Stimulated activated memory B cell treated with anti-CD40 and anti-IgM and Interleukin-4, amounts not matched to agents 10 μg/mL and 1 μg/mL and 100 μg/mL, for 72 hours (primary cell): ENCODE measurements around the gene ANKRD34A.
A peak's percentile ranks its signal among the peaks of the same experiment; 100 is the strongest.

Experiments
- ATAC-seq: fragments of 150-1000 bp; cut with Tn5 transposase; 2 replicates; pipeline ENCODE4 v1.10.0; 2021
- H3K27ac Mint-ChIP-seq: one replicate; pipeline ENCODE4 v1.8.0; 2022; ENCODE audit warnings: mild to moderate bottlenecking, mixed read lengths
- H3K27me3 Mint-ChIP-seq: one replicate; pipeline ENCODE4 v1.8.0; 2022; ENCODE audit warnings: mixed read lengths
- H3K36me3 Mint-ChIP-seq: one replicate; pipeline ENCODE4 v1.8.0; 2022; ENCODE audit warnings: mixed read lengths
- H3K4me1 Mint-ChIP-seq: one replicate; pipeline ENCODE4 v1.8.0; 2022; ENCODE audit warnings: mixed read lengths
- H3K4me3 Mint-ChIP-seq: one replicate; pipeline ENCODE4 v1.8.0; 2022; ENCODE audit warnings: mild to moderate bottlenecking, moderate library complexity, mixed read lengths
- H3K9me3 Mint-ChIP-seq: one replicate; pipeline ENCODE4 v1.8.0; 2022; ENCODE audit warnings: mixed read lengths

The ANKRD34A gene

GRCh38 chr1:145994391-145995120, 30.2 kb upstream of the ANKRD34A start:
- Mint-ChIP-seq H3K4me3 (peak overlapping the region; percentile 90), H3K27me3 (no peaks in the 10 kb centered on the region), H3K36me3 (peaks cover 35% of the 10 kb centered on the region), H3K9me3 (no peaks in the 10 kb centered on the region), H3K27ac (peak overlapping the region; percentile 96), H3K4me1 (peaks cover 75% of the 10 kb centered on the region)
- ATAC-seq: no peak

GRCh38 chr1:145993618-145994390, 29.4 kb upstream of the ANKRD34A start:
- H3K4me3 Mint-ChIP-seq: peak overlapping the region; percentile 90
- peak overlapping the region; percentile 96 for H3K27ac Mint-ChIP-seq
- ATAC-seq: no peak
- peaks cover 35% of the 10 kb centered on the region for H3K36me3 Mint-ChIP-seq
- no peaks in the 10 kb centered on the region for H3K9me3 Mint-ChIP-seq
- peaks cover 71% of the 10 kb centered on the region for H3K4me1 Mint-ChIP-seq
- H3K27me3 Mint-ChIP-seq: no peaks in the 10 kb centered on the region

GRCh38 chr1:145992958-145993617, 28.7 kb upstream of the ANKRD34A start:
- peak overlapping the region; percentile 90 for H3K4me3 Mint-ChIP-seq
- H3K27ac Mint-ChIP-seq: peak overlapping the region; percentile 96
- no peaks in the 10 kb centered on the region for H3K9me3 Mint-ChIP-seq
- peaks cover 35% of the 10 kb centered on the region for H3K36me3 Mint-ChIP-seq
- H3K27me3 Mint-ChIP-seq: no peaks in the 10 kb centered on the region
- peaks cover 71% of the 10 kb centered on the region for H3K4me1 Mint-ChIP-seq
- ATAC-seq: no peak

- Mint-ChIP-seq H3K4me1 (peaks cover 71% of the 10 kb centered on the region), H3K4me3 (peak overlapping the region; percentile 49), H3K36me3 (peaks cover 35% of the 10 kb centered on the region), H3K27me3 (no peaks in the 10 kb centered on the region), H3K27ac (peak overlapping the region; percentile 67), H3K9me3 (no peaks in the 10 kb centered on the region)
- no peak for ATAC-seq
These were observed 28.1 kb upstream of the ANKRD34A start for GRCh38 chr1:145992502-145992936.

- no peak for ATAC-seq
These were observed 27.5 kb upstream of the ANKRD34A start for GRCh38 chr1:145991735-145992412.

GRCh38 chr1:145990249-145990855, 26.0 kb upstream of the ANKRD34A start:
- Mint-ChIP-seq H3K4me1 (peaks cover 73% of the 10 kb centered on the region), H3K36me3 (peaks cover 32% of the 10 kb centered on the region), H3K9me3 (no peaks in the 10 kb centered on the region), H3K4me3 (no peak overlapping the region), H3K27me3 (no peaks in the 10 kb centered on the region), H3K27ac (peak overlapping the region; percentile 67)
- no peak for ATAC-seq

More at GRCh38 chr1:145991735-145992412, 27.5 kb upstream of the ANKRD34A start:
- Mint-ChIP-seq H3K27me3 (no peaks in the 10 kb centered on the region), H3K4me3 (peak overlapping the region; percentile 39), H3K36me3 (peaks cover 35% of the 10 kb centered on the region), H3K27ac (peak overlapping the region; percentile 67), H3K4me1 (peaks cover 67% of the 10 kb centered on the region), H3K9me3 (no peaks in the 10 kb centered on the region)

- H3K27ac Mint-ChIP-seq: no peak overlapping the region
- ATAC-seq: no peak
- H3K4me3 Mint-ChIP-seq: no peak overlapping the region
These were observed 24.4 kb upstream of the ANKRD34A start for GRCh38 chr1:145988773-145989172.

GRCh38 chr1:145987926-145988325, 23.6 kb upstream of the ANKRD34A start:
- Mint-ChIP-seq H3K9me3 (no peaks in the 10 kb centered on the region), H3K4me3 (no peak overlapping the region), H3K27me3 (no peaks in the 10 kb centered on the region), H3K36me3 (peaks cover 8% of the 10 kb centered on the region), H3K27ac (no peak overlapping the region), H3K4me1 (peaks cover 53% of the 10 kb centered on the region)
- ATAC-seq: no peak

More at GRCh38 chr1:145988773-145989172, 24.4 kb upstream of the ANKRD34A start:
- Mint-ChIP-seq H3K27me3 (no peaks in the 10 kb centered on the region), H3K36me3 (peaks cover 16% of the 10 kb centered on the region), H3K4me1 (peaks cover 61% of the 10 kb centered on the region), H3K9me3 (no peaks in the 10 kb centered on the region)

- Mint-ChIP-seq H3K9me3 (no peaks in the 10 kb centered on the region), H3K36me3 (no peaks in the 10 kb centered on the region), H3K4me3 (no peak overlapping the region), H3K4me1 (peaks cover 39% of the 10 kb centered on the region), H3K27me3 (no peaks in the 10 kb centered on the region), H3K27ac (no peak overlapping the region)
- ATAC-seq: no peak
These were observed 22.2 kb upstream of the ANKRD34A start for GRCh38 chr1:145986551-145986950.

GRCh38 chr1:145985502-145986439, 21.4 kb upstream of the ANKRD34A start:
- Mint-ChIP-seq H3K9me3 (no peaks in the 10 kb centered on the region), H3K4me3 (peak overlapping the region; percentile 5), H3K4me1 (peaks cover 32% of the 10 kb centered on the region), H3K36me3 (no peaks in the 10 kb centered on the region), H3K27me3 (no peaks in the 10 kb centered on the region), H3K27ac (no peak overlapping the region)
- ATAC-seq: no peak

GRCh38 chr1:145985129-145985501, 20.7 kb upstream of the ANKRD34A start:
- Mint-ChIP-seq H3K4me1 (peaks cover 25% of the 10 kb centered on the region), H3K4me3 (peak overlapping the region; percentile 5), H3K27me3 (no peaks in the 10 kb centered on the region), H3K27ac (no peak overlapping the region), H3K36me3 (no peaks in the 10 kb centered on the region), H3K9me3 (no peaks in the 10 kb centered on the region)
- ATAC-seq: no peak

- ATAC-seq: peak; percentile 34
- Mint-ChIP-seq H3K4me1 (peaks cover 24% of the 10 kb centered on the region), H3K4me3 (peak overlapping the region; percentile 28), H3K27me3 (no peaks in the 10 kb centered on the region), H3K36me3 (no peaks in the 10 kb centered on the region), H3K27ac (no peak overlapping the region), H3K9me3 (no peaks in the 10 kb centered on the region)
These were observed 19.8 kb upstream of the ANKRD34A start for GRCh38 chr1:145983960-145984830.

- Mint-ChIP-seq H3K4me1 (peaks cover 17% of the 10 kb centered on the region), H3K27ac (no peak overlapping the region), H3K4me3 (no peak overlapping the region), H3K36me3 (no peaks in the 10 kb centered on the region), H3K27me3 (no peaks in the 10 kb centered on the region), H3K9me3 (no peaks in the 10 kb centered on the region)
- ATAC-seq: no peak
These were observed 18.9 kb upstream of the ANKRD34A start for GRCh38 chr1:145983206-145983675.
